ENCODE results near the gene PYGO2.
A peak's percentile ranks its signal among the peaks of the same experiment; 100 is the strongest.

PYGO2 gene

GRCh38 chr1:154962795-154963330 is 1.3 kb upstream of the PYGO2 start:
- H3K27ac ChIP-seq = no peak overlapping the region; the same call in 1 of the 2 replicates
- TF ChIP-seq ZFX (IDR thresholded peaks at IDR 0.05) = no peak
- TF ChIP-seq, protein P1, sequence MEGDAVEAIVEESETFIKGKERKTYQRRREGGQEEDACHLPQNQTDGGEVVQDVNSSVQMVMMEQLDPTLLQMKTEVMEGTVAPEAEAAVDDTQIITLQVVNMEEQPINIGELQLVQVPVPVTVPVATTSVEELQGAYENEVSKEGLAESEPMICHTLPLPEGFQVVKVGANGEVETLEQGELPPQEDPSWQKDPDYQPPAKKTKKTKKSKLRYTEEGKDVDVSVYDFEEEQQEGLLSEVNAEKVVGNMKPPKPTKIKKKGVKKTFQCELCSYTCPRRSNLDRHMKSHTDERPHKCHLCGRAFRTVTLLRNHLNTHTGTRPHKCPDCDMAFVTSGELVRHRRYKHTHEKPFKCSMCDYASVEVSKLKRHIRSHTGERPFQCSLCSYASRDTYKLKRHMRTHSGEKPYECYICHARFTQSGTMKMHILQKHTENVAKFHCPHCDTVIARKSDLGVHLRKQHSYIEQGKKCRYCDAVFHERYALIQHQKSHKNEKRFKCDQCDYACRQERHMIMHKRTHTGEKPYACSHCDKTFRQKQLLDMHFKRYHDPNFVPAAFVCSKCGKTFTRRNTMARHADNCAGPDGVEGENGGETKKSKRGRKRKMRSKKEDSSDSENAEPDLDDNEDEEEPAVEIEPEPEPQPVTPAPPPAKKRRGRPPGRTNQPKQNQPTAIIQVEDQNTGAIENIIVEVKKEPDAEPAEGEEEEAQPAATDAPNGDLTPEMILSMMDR (conservative IDR thresholded peaks at IDR 0.05) = no peak

GRCh38 chr1:154962156-154962749 is 671 bp upstream of the PYGO2 start:
- TF ChIP-seq ZFX (IDR thresholded peaks at IDR 0.05) = peak; percentile 77; the same call in 1 of the 2 replicates
- TF ChIP-seq, protein P1 (conservative IDR thresholded peaks at IDR 0.05) = no peak
- peak overlapping the region; percentile 99 for H3K27ac ChIP-seq

GRCh38 chr1:154960446-154961136 is 991 bp downstream of the PYGO2 start:
- H3K27ac ChIP-seq = peak overlapping the region; percentile 99
- TF ChIP-seq, protein P1 (conservative IDR thresholded peaks at IDR 0.05) = no peak
- no peak for TF ChIP-seq ZFX (IDR thresholded peaks at IDR 0.05)

GRCh38 chr1:154959426-154959780 is 2.2 kb downstream of the PYGO2 start:
- TF ChIP-seq, protein P1 (conservative IDR thresholded peaks at IDR 0.05) = no peak
- no peak for TF ChIP-seq ZFX (IDR thresholded peaks at IDR 0.05)
- H3K27ac ChIP-seq = no peak overlapping the region

- TF ChIP-seq ZFX (IDR thresholded peaks at IDR 0.05) = no peak
- TF ChIP-seq, protein P1 (conservative IDR thresholded peaks at IDR 0.05) = no peak
- H3K27ac ChIP-seq = no peak overlapping the region
These were observed 2.7 kb downstream of the PYGO2 start for GRCh38 chr1:154958681-154959425.

GRCh38 chr1:154958036-154958435 is 3.5 kb downstream of the PYGO2 start:
- TF ChIP-seq ZFX (IDR thresholded peaks at IDR 0.05) = no peak
- TF ChIP-seq, protein P1 (conservative IDR thresholded peaks at IDR 0.05) = no peak
- no peak overlapping the region for H3K27ac ChIP-seq
